CD4-positive, alpha-beta T cell treated with Interleukin-4 for 1 hour (primary cell): ENCODE data around the gene VAC14.
"Not testable (repeated sequence)": the region's sequence is repeated elsewhere in the genome, so short reads cannot be mapped to it uniquely, and the experiment has no call there.

ENCODE experiments used
- DNase-seq, 2 donors: peaks; one replicate each; pipeline ENCODE4 v3.0.0-alpha.2; 2020 to 2022

The VAC14 gene

GRCh38 chr16:70800781-70801480 lies at the start of gene VAC14:
Gene VAC14 (minus strand): TSS chr16:70801158. CDS start chr16:70800900, 258 bp downstream.
- peak; percentile 96 to 97 for DNase-seq

- DNase-seq = not testable (repeated sequence)
These were observed 22.6 kb upstream of the VAC14 start for GRCh38 chr16:70823498-70824118.

GRCh38 chr16:70822734-70823133 lies 21.8 kb upstream of the VAC14 start:
- not testable (repeated sequence) for DNase-seq

- not testable (repeated sequence) for DNase-seq
These were observed 17.1 kb upstream of the VAC14 start for GRCh38 chr16:70818088-70818487.

GRCh38 chr16:70809392-70810060 lies 8.6 kb upstream of the VAC14 start:
- no peak for DNase-seq

- no peak for DNase-seq
These were observed 7.4 kb upstream of the VAC14 start for GRCh38 chr16:70808371-70808770.

GRCh38 chr16:70805787-70806186 lies 4.8 kb upstream of the VAC14 start:
- DNase-seq = no peak

- DNase-seq = no peak
These were observed 4.4 kb upstream of the VAC14 start for GRCh38 chr16:70805380-70805779.

- DNase-seq = no peak
These were observed 3.8 kb upstream of the VAC14 start for GRCh38 chr16:70804734-70805169.

GRCh38 chr16:70804153-70804733 lies 3.3 kb upstream of the VAC14 start:
- no peak for DNase-seq

- no peak for DNase-seq
These were observed 2.4 kb upstream of the VAC14 start for GRCh38 chr16:70803319-70803718.

- no peak for DNase-seq
These were observed 653 bp upstream of the VAC14 start for GRCh38 chr16:70801611-70802010.

GRCh38 chr16:70800311-70800710 lies 647 bp downstream of the VAC14 start:
- no peak for DNase-seq

- DNase-seq = no peak
These were observed 4.7 kb downstream of the VAC14 start for GRCh38 chr16:70796301-70796700.

- DNase-seq = no peak
These were observed 5.6 kb downstream of the VAC14 start for GRCh38 chr16:70795296-70795912.

- no peak for DNase-seq
These were observed 7.0 kb downstream of the VAC14 start for GRCh38 chr16:70793851-70794502.

- DNase-seq = no peak
These were observed 10.1 kb downstream of the VAC14 start for GRCh38 chr16:70790815-70791214.

GRCh38 chr16:70789595-70790447 lies 11.1 kb downstream of the VAC14 start:
- no peak for DNase-seq

- no peak for DNase-seq
These were observed 12.0 kb downstream of the VAC14 start for GRCh38 chr16:70788668-70789594.

GRCh38 chr16:70786020-70786755 lies 14.8 kb downstream of the VAC14 start:
- no peak for DNase-seq
